Measurements from ENCODE around the gene ASTN2.

DNA sequence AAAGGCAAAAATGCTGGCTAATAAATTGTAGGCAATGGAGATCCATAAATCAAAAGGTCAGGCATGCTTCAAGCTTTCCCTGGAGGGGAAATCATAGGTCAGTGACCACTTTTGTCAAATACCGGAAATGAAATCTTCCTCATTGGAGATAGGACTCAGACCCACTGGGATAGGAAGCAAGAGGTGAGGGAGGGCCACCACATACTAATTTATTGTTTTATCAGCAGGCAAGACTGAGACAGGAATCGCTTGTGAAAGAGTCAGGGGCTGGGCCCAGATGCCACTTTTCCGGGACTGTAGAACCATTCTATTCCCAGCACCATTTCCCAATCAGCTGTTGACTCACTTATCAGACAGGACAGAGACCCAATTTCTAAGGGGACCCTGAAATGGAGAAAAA, 984.0 kb downstream of the ASTN2 start:
- TF ChIP-seq, protein P1, sequence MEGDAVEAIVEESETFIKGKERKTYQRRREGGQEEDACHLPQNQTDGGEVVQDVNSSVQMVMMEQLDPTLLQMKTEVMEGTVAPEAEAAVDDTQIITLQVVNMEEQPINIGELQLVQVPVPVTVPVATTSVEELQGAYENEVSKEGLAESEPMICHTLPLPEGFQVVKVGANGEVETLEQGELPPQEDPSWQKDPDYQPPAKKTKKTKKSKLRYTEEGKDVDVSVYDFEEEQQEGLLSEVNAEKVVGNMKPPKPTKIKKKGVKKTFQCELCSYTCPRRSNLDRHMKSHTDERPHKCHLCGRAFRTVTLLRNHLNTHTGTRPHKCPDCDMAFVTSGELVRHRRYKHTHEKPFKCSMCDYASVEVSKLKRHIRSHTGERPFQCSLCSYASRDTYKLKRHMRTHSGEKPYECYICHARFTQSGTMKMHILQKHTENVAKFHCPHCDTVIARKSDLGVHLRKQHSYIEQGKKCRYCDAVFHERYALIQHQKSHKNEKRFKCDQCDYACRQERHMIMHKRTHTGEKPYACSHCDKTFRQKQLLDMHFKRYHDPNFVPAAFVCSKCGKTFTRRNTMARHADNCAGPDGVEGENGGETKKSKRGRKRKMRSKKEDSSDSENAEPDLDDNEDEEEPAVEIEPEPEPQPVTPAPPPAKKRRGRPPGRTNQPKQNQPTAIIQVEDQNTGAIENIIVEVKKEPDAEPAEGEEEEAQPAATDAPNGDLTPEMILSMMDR (conservative IDR thresholded peaks at IDR 0.05 in 1 of 2, IDR thresholded peaks at IDR 0.05 in 1 of 2; ENCODE audit: extremely low read depth in 1 of 2, insufficient read depth in 1 of 2, low read depth in 1 of 2, low read length in 2 of 2): no peak
- no peak for TF ChIP-seq EZH2 (IDR thresholded peaks at IDR 0.05; ENCODE audit: borderline replicate concordance, low read length)
